ENCODE measurements around the gene MYL10. TPM values are rescaled to one million over a fixed set of nuclear protein-coding genes. Genes with fewer than 3 reads are reported as not detected.

The MYL10 gene
- total RNA-seq, 1 donor, result not detected

GRCh38 chr7:101617451-101618206 lies 11.5 kb downstream of the MYL10 start:
- no peak overlapping the region for H3K4me3 ChIP-seq (ENCODE audit: low read depth, low read length)
- no peak for TF ChIP-seq CTCF (IDR thresholded peaks at IDR 0.05; ENCODE audit: insufficient read depth, low read depth, low read length)
- DNase-seq (ENCODE audit: low read depth), result no peak

GRCh38 chr7:101615446-101615845 lies 13.7 kb downstream of the MYL10 start:
- H3K4me3 ChIP-seq (ENCODE audit: low read depth, low read length), result no peak overlapping the region

DNA sequence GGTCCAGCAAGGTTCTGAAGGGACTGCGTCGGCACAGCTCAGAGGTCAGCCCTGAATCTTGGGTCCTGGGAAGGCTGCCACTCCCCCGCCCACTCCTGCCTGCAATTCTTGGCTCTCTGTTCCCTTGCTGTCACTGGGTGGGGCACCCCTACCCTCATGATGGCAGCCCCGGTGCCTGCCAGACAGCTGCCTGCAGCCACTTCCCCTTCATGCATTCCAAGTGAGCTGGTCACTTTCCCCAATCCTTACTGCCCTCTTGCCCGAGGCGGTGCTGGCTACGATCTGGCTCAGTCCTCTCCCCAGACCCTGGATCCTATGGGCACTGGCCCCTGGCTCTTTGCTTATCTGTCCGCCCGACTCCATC lies 14.2 kb downstream of the MYL10 start:
- DNase-seq (ENCODE audit: low read depth), result no peak
- H3K4me3 ChIP-seq (ENCODE audit: low read depth, low read length), result no peak overlapping the region
- TF ChIP-seq CTCF (IDR thresholded peaks at IDR 0.05; ENCODE audit: insufficient read depth, low read depth, low read length), result no peak

More at GRCh38 chr7:101615446-101615845, 13.7 kb downstream of the MYL10 start:
- no peak for DNase-seq (ENCODE audit: low read depth)
- TF ChIP-seq CTCF (IDR thresholded peaks at IDR 0.05; ENCODE audit: insufficient read depth, low read depth, low read length), result no peak

GRCh38 chr7:101614098-101614938 lies 14.8 kb downstream of the MYL10 start:
- DNase-seq (ENCODE audit: low read depth), result no peak
- H3K4me3 ChIP-seq (ENCODE audit: low read depth, low read length), result no peak overlapping the region
- TF ChIP-seq CTCF (IDR thresholded peaks at IDR 0.05; ENCODE audit: insufficient read depth, low read depth, low read length), result no peak

- DNase-seq (ENCODE audit: low read depth), result no peak
- H3K4me3 ChIP-seq (ENCODE audit: low read depth, low read length), result no peak overlapping the region
- no peak for TF ChIP-seq CTCF (IDR thresholded peaks at IDR 0.05; ENCODE audit: insufficient read depth, low read depth, low read length)
These were observed 16.1 kb downstream of the MYL10 start for GRCh38 chr7:101612885-101613515.

GRCh38 chr7:101608772-101609713 lies 20.1 kb downstream of the MYL10 start:
- DNase-seq (ENCODE audit: low read depth), result no peak
- no peak overlapping the region for H3K4me3 ChIP-seq (ENCODE audit: low read depth, low read length)
- no peak for TF ChIP-seq CTCF (IDR thresholded peaks at IDR 0.05; ENCODE audit: insufficient read depth, low read depth, low read length)
